Liver (tissue), 3 donors: ENCODE results near the gene SEMA5A.

Experiments used
- FOXA1 ChIP-seq: IDR thresholded peaks from 2 replicates; pipeline ENCODE4 v1.6.1; 2016; ENCODE audit warnings: antibody characterized with exemption
- GABPA ChIP-seq, 2 donors: IDR thresholded peaks in 1 of 2; conservative IDR thresholded peaks in 1 of 2; 2 replicates each; pipeline ENCODE4 v1.6.1; 2016; ENCODE audit warnings: antibody characterized with exemption in 2 of 2, mild to moderate bottlenecking in 1 of 2, moderate library complexity in 1 of 2
- JUND ChIP-seq, 2 donors: IDR thresholded peaks; 2 replicates each; pipeline ENCODE4 v1.6.1; 2016; ENCODE audit warnings: antibody characterized with exemption in 2 of 2
- RAD21 ChIP-seq, 2 donors: IDR thresholded peaks; 2 replicates each; pipeline ENCODE4 v1.6.1; 2016; ENCODE audit warnings: antibody characterized with exemption in 2 of 2, mild to moderate bottlenecking in 2 of 2
- SP1 ChIP-seq: IDR thresholded peaks from 2 replicates; pipeline ENCODE4 v1.6.1; 2018; ENCODE audit warnings: antibody characterized with exemption, mild to moderate bottlenecking
- TAF1 ChIP-seq: conservative IDR thresholded peaks from 2 replicates; pipeline ENCODE4 v1.6.1; 2016; ENCODE audit warnings: antibody characterized with exemption, mild to moderate bottlenecking
- YY1 ChIP-seq: IDR thresholded peaks from 2 replicates; pipeline ENCODE4 v1.6.1; 2016; ENCODE audit warnings: antibody characterized with exemption, mild to moderate bottlenecking
- TF ChIP-seq, protein P1 (sequence below): fragments of 150-350 bp; IDR thresholded peaks from 2 replicates; pipeline ENCODE4 v1.5.1; 2017; ENCODE audit warnings: improper control_type of control experiment, low read depth, low read length; ENCODE audit not compliant: missing input control
- TF ChIP-seq, protein P2 (sequence below): IDR thresholded peaks from 2 replicates; pipeline ENCODE4 v1.6.1; 2016; ENCODE audit warnings: antibody characterized with exemption, mild to moderate bottlenecking
- TF ChIP-seq, protein P3 (sequence below): IDR thresholded peaks from 2 replicates; pipeline ENCODE4 v1.6.1; 2016; ENCODE audit warnings: antibody characterized with exemption
- TF ChIP-seq, protein P4 (sequence below): IDR thresholded peaks from 2 replicates; pipeline ENCODE4 v1.6.1; 2016; ENCODE audit warnings: antibody characterized with exemption
- TF ChIP-seq, protein P5 (sequence below): IDR thresholded peaks from 2 replicates; pipeline ENCODE4 v1.6.1; 2016; ENCODE audit warnings: antibody characterized with exemption
- donor health status: healthy.
- donor health status: healthy.

DNA sequence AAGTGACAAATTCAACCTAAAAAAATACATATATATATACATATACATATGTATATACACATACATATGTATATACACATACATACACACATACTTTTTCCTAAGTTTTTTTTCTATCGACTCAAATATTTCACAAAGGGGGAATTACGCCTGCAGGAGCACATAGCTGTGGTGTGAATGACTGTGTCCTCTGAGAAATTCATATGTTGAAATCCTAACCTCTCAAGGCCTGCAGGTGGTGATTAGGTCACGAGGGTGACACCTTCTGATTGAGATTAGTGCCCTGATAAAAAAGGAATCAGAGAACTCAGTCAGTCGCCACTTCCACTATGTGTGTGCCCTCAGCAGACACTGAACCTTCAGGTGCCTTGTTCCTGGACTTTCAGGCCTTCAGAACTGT lies 248.7 kb downstream of the SEMA5A start:
- TF ChIP-seq, protein P1, sequence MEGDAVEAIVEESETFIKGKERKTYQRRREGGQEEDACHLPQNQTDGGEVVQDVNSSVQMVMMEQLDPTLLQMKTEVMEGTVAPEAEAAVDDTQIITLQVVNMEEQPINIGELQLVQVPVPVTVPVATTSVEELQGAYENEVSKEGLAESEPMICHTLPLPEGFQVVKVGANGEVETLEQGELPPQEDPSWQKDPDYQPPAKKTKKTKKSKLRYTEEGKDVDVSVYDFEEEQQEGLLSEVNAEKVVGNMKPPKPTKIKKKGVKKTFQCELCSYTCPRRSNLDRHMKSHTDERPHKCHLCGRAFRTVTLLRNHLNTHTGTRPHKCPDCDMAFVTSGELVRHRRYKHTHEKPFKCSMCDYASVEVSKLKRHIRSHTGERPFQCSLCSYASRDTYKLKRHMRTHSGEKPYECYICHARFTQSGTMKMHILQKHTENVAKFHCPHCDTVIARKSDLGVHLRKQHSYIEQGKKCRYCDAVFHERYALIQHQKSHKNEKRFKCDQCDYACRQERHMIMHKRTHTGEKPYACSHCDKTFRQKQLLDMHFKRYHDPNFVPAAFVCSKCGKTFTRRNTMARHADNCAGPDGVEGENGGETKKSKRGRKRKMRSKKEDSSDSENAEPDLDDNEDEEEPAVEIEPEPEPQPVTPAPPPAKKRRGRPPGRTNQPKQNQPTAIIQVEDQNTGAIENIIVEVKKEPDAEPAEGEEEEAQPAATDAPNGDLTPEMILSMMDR, result no peak
- TF ChIP-seq TAF1, result no peak
- TF ChIP-seq, protein P2, sequence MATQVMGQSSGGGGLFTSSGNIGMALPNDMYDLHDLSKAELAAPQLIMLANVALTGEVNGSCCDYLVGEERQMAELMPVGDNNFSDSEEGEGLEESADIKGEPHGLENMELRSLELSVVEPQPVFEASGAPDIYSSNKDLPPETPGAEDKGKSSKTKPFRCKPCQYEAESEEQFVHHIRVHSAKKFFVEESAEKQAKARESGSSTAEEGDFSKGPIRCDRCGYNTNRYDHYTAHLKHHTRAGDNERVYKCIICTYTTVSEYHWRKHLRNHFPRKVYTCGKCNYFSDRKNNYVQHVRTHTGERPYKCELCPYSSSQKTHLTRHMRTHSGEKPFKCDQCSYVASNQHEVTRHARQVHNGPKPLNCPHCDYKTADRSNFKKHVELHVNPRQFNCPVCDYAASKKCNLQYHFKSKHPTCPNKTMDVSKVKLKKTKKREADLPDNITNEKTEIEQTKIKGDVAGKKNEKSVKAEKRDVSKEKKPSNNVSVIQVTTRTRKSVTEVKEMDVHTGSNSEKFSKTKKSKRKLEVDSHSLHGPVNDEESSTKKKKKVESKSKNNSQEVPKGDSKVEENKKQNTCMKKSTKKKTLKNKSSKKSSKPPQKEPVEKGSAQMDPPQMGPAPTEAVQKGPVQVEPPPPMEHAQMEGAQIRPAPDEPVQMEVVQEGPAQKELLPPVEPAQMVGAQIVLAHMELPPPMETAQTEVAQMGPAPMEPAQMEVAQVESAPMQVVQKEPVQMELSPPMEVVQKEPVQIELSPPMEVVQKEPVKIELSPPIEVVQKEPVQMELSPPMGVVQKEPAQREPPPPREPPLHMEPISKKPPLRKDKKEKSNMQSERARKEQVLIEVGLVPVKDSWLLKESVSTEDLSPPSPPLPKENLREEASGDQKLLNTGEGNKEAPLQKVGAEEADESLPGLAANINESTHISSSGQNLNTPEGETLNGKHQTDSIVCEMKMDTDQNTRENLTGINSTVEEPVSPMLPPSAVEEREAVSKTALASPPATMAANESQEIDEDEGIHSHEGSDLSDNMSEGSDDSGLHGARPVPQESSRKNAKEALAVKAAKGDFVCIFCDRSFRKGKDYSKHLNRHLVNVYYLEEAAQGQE, result no peak
- no peak for TF ChIP-seq RAD21 (IDR thresholded peaks at IDR 0.05)
- no peak for TF ChIP-seq GABPA (IDR thresholded peaks at IDR 0.05 in 1 of 2, conservative IDR thresholded peaks at IDR 0.05 in 1 of 2)
- TF ChIP-seq, protein P3, sequence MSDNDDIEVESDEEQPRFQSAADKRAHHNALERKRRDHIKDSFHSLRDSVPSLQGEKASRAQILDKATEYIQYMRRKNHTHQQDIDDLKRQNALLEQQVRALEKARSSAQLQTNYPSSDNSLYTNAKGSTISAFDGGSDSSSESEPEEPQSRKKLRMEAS, result no peak
- TF ChIP-seq JUND (IDR thresholded peaks at IDR 0.05), result no peak
- TF ChIP-seq YY1, result no peak
- TF ChIP-seq, protein P4, sequence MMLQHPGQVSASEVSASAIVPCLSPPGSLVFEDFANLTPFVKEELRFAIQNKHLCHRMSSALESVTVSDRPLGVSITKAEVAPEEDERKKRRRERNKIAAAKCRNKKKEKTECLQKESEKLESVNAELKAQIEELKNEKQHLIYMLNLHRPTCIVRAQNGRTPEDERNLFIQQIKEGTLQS, result no peak
- no peak for TF ChIP-seq FOXA1
- no peak for TF ChIP-seq SP1
- TF ChIP-seq, protein P5, sequence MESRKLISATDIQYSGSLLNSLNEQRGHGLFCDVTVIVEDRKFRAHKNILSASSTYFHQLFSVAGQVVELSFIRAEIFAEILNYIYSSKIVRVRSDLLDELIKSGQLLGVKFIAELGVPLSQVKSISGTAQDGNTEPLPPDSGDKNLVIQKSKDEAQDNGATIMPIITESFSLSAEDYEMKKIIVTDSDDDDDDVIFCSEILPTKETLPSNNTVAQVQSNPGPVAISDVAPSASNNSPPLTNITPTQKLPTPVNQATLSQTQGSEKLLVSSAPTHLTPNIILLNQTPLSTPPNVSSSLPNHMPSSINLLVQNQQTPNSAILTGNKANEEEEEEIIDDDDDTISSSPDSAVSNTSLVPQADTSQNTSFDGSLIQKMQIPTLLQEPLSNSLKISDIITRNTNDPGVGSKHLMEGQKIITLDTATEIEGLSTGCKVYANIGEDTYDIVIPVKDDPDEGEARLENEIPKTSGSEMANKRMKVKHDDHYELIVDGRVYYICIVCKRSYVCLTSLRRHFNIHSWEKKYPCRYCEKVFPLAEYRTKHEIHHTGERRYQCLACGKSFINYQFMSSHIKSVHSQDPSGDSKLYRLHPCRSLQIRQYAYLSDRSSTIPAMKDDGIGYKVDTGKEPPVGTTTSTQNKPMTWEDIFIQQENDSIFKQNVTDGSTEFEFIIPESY, result no peak
